ENCODE data around the gene PPP1CA. TPM values are rescaled to one million over a fixed set of nuclear protein-coding genes. Genes with fewer than 3 reads are reported as not detected.

PPP1CA gene
- total RNA-seq, 4 donors from 2014 or later: 101 to 160 (median 143) TPM

DNA sequence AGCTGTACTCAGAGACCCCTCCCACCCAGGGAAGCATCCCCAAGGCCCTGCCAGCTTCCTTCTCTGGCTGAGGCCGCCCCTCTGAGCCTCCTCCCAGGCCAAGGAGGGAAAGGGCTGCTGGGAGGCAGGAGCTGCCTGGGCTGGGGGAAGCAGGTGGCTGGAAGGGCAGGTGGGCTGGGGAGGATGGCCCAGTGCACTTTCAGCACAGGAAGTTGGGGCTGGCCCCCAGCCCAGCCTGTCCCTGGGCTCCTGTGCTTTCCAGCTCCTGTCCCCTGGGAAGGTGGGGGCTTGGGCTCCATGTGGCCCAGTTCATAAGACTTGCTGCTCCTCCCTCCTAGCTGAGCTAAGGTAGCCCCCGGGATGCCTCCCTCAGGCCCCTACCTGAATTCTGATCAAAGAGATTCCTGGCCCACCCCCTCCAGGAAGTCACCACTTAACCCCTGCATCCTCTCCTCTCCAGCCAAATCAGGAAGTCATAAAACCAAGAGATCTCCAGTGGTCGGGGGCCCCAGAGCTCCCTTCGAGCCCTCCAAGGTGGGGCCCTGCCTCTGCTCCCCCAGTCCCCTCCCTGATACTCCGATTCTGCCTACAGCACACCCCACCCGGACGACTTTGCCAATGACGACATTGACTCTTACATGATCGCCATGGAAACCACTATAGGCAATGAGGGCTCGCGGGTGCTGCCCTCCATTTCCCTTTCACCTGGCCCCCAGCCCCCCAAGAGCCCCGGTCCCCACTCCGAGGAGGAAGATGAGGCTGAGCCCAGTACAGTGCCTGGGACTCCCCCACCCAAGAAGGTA is 4.9 kb downstream of the PPP1CA start:
- TF ChIP-seq POLR2A (IDR thresholded peaks at IDR 0.05) (no peak), CTCF (IDR thresholded peaks at IDR 0.05) (no peak)
- intact Hi-C loops (cut with DNase I; ENCODE audit: low total_unique reads): loop anchor here (10.0 kb wide), 1 partner anchor 108 kb away; the partner anchor contains the start of genes CDK2AP2 and PITPNM1
- WGBS, 2 donors: 54 to 60% methylated on average over 13 of the region's 13 CpGs
- no peak for DNase-seq (ENCODE audit: low spot score in 2 of 2)
- no peak overlapping the region for H3K4me3 ChIP-seq (ENCODE audit: low read depth, poor library complexity, severe bottlenecking)

DNA sequence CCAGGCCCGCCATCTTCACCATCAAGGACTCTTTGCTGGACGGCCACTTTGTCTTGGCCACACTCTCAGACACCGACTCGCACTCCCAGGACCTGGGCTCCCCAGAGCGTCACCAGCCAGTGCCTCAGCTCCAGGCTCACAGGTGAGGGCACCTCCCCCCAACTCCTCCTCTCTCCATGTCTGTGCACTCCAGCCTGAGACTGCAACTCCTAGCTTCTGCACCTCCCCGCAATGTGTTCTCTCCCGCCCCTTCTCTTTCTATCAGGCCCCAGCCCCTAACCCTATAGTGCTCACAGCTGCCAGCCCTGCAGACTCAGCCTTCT is 5.4 kb downstream of the PPP1CA start:
- DNase-seq (ENCODE audit: low spot score in 2 of 2): no peak
- 90 to 92% methylated on average over 7 of the region's 7 CpGs for WGBS, 2 donors
- TF ChIP-seq POLR2A (IDR thresholded peaks at IDR 0.05) (no peak), CTCF (IDR thresholded peaks at IDR 0.05) (no peak)
- no peak overlapping the region for H3K4me3 ChIP-seq (ENCODE audit: low read depth, poor library complexity, severe bottlenecking)
- intact Hi-C loops (cut with DNase I; ENCODE audit: low total_unique reads): loop anchor here (10.0 kb wide), 1 partner anchor 109 kb away; the partner anchor contains the start of genes CDK2AP2 and PITPNM1

DNA sequence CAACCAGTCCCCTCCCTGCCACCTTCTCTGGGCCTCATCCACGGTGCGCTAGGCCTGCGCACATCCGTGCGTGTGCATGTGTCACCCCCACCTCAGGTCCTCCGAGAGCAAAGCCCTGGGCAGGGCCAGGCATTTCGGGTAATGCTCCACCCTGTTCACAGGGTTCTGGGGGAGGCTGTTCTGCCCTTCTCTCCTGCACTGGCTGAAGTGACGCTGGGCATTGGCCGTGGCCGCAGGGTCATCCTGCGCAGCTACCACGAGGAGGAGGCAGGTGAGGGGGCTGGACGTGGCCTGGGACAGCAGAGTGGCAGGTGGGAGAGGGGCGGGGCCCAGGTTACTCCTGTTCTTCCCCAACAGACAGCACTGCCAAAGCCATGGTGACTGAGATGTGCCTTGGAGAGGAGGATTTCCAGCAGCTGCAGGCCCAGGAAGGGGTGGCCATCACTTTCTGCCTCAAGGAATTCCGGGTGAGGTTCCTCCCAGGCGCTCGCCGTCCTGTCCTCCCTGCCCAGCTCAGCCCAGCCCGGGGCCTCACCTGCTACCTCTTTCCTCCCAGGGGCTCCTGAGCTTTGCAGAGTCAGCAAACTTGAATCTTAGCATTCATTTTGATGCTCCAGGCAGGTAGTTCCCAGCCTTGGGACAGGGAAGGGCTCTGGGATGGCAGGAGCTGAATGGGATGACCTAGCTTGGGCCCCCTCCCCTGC is 6.0 kb downstream of the PPP1CA start:
- TF ChIP-seq CTCF (IDR thresholded peaks at IDR 0.05): no peak
- TF ChIP-seq POLR2A (IDR thresholded peaks at IDR 0.05): no peak
- no peak for DNase-seq (ENCODE audit: low spot score in 2 of 2)
- 69 to 81% methylated on average over 13 to 19 of the region's 19 CpGs for WGBS, 2 donors
- no peak overlapping the region for H3K4me3 ChIP-seq (ENCODE audit: low read depth, poor library complexity, severe bottlenecking)
- intact Hi-C loops (cut with DNase I; ENCODE audit: low total_unique reads): loop anchor here (10.0 kb wide), 1 partner anchor 109 kb away; the partner anchor contains the start of genes CDK2AP2 and PITPNM1

GRCh38 chr11:67393990-67394389 is 7.7 kb downstream of the PPP1CA start:
- H3K4me3 ChIP-seq (ENCODE audit: low read depth, poor library complexity, severe bottlenecking): no peak overlapping the region
- no peak for TF ChIP-seq CTCF (IDR thresholded peaks at IDR 0.05)
- TF ChIP-seq POLR2A (IDR thresholded peaks at IDR 0.05): no peak
- DNase-seq (ENCODE audit: low spot score in 2 of 2): no peak
- intact Hi-C loops (cut with DNase I; ENCODE audit: low total_unique reads): loop anchor here (10.0 kb wide), 1 partner anchor 111 kb away; the partner anchor contains the start of genes CDK2AP2 and PITPNM1
- 86 to 89% methylated on average over 5 of the region's 5 CpGs for WGBS, 2 donors

- no peak overlapping the region for H3K4me3 ChIP-seq (ENCODE audit: low read depth, poor library complexity, severe bottlenecking)
- TF ChIP-seq POLR2A (IDR thresholded peaks at IDR 0.05): no peak
- TF ChIP-seq CTCF (IDR thresholded peaks at IDR 0.05): no peak
- intact Hi-C loops (cut with DNase I; ENCODE audit: low total_unique reads): loop anchor here (10.0 kb wide), 1 partner anchor 111 kb away; the partner anchor contains the start of genes CDK2AP2 and PITPNM1
- no peak for DNase-seq (ENCODE audit: low spot score in 2 of 2)
- 92% methylated on average over 18 of the region's 18 CpGs for WGBS, 2 donors
Observed at GRCh38 chr11:67393437-67393836, 8.2 kb downstream of the PPP1CA start.

Measured in lower leg skin (tissue), 4 donors.